H9 (cell line): ENCODE data around the gene TSPAN9. TPM values are rescaled to one million over a fixed set of nuclear protein-coding genes. Genes with fewer than 3 reads are reported as not detected.

Experiments used
- DNase-seq: peaks from one replicate; pipeline ENCODE4 v3.0.0-alpha.2; 2017
- H2AFZ ChIP-seq: one replicate; pipeline ENCODE4 v1.6.1; 2013; ENCODE audit warnings: mild to moderate bottlenecking, low read length, control low read depth, moderate library complexity
- H2AK5ac ChIP-seq: 2 replicates; pipeline ENCODE4 v1.6.1; 2013; ENCODE audit warnings: low read length, control low read depth, mixed read lengths; ENCODE audit not compliant: insufficient read length
- H2BK120ac ChIP-seq: one replicate; pipeline ENCODE4 v1.6.1; 2013; ENCODE audit warnings: low read depth, mild to moderate bottlenecking, low read length, control low read depth, inconsistent platforms; ENCODE audit not compliant: poor library complexity, severe bottlenecking
- H2BK12ac ChIP-seq: 2 replicates; pipeline ENCODE4 v1.6.1; 2013; ENCODE audit warnings: low read length, control low read depth, mixed read lengths, low read depth; ENCODE audit not compliant: insufficient read length
- H2BK15ac ChIP-seq: 2 replicates; pipeline ENCODE4 v1.6.1; 2013; ENCODE audit warnings: low read depth, low read length, control low read depth
- H2BK20ac ChIP-seq: one replicate; pipeline ENCODE4 v1.6.1; 2013; ENCODE audit warnings: low read depth, mild to moderate bottlenecking, low read length, control low read depth, inconsistent platforms; ENCODE audit not compliant: poor library complexity, severe bottlenecking
- H2BK5ac ChIP-seq: 2 replicates; pipeline ENCODE4 v1.6.1; 2013; ENCODE audit warnings: low read length, control low read depth, mixed read lengths; ENCODE audit not compliant: insufficient read length
- H3K14ac ChIP-seq: 2 replicates; pipeline ENCODE4 v1.6.1; 2013; ENCODE audit warnings: low read length, control low read depth; ENCODE audit not compliant: insufficient read depth
- H3K18ac ChIP-seq: 2 replicates; pipeline ENCODE4 v1.6.1; 2013; ENCODE audit warnings: low read depth, mild to moderate bottlenecking, mixed read lengths, low read length, control low read depth; ENCODE audit not compliant: insufficient read length
- H3K23ac ChIP-seq: 2 replicates; pipeline ENCODE4 v1.6.1; 2013; ENCODE audit warnings: low read length, control low read depth, mixed read lengths, low read depth; ENCODE audit not compliant: insufficient read length
- H3K23me2 ChIP-seq: 2 replicates; pipeline ENCODE4 v1.6.1; 2013; ENCODE audit warnings: low read depth, mild to moderate bottlenecking, mixed read lengths, low read length, control low read depth; ENCODE audit not compliant: insufficient read length, poor library complexity, severe bottlenecking
- H3K27ac ChIP-seq: 2 replicates; pipeline ENCODE4 v1.5.1; 2013; ENCODE audit warnings: low read length, control low read depth, mixed read lengths, low read depth; ENCODE audit not compliant: insufficient read length
- H3K27me3 ChIP-seq: 2 replicates; pipeline ENCODE4 v1.6.1; 2013; ENCODE audit warnings: low read length, control low read depth, inconsistent platforms; ENCODE audit not compliant: insufficient read depth
- H3K4ac ChIP-seq: 2 replicates; pipeline ENCODE4 v1.6.1; 2013; ENCODE audit warnings: low read depth, mild to moderate bottlenecking, control low read depth, inconsistent platforms, low read length, moderate library complexity
- H3K4me1 ChIP-seq: 2 replicates; pipeline ENCODE4 v1.6.1; 2013; ENCODE audit warnings: low read length, control low read depth, inconsistent platforms; ENCODE audit not compliant: insufficient read depth
- H3K4me2 ChIP-seq: 2 replicates; pipeline ENCODE4 v1.6.1; 2013; ENCODE audit warnings: low read length, control low read depth, mixed read lengths; ENCODE audit not compliant: insufficient read length, insufficient read depth
- H3K56ac ChIP-seq: 2 replicates; pipeline ENCODE4 v1.6.1; 2013; ENCODE audit warnings: low read depth, mild to moderate bottlenecking, mixed read lengths, low read length, control low read depth; ENCODE audit not compliant: insufficient read length
- H3K79me1 ChIP-seq: 2 replicates; pipeline ENCODE4 v1.6.1; 2013; ENCODE audit warnings: low read depth, mild to moderate bottlenecking, moderate library complexity, low read length, control low read depth, inconsistent platforms; ENCODE audit not compliant: insufficient read depth, poor library complexity, severe bottlenecking
- H3K79me2 ChIP-seq: 2 replicates; pipeline ENCODE4 v1.6.1; 2013; ENCODE audit warnings: low read length, control low read depth, inconsistent platforms; ENCODE audit not compliant: insufficient read depth
- H3K9ac ChIP-seq: 2 replicates; pipeline ENCODE4 v1.6.1; 2013; ENCODE audit warnings: low read length, control low read depth, mixed read lengths; ENCODE audit not compliant: insufficient read length; ENCODE audit errors: extremely low read depth
- H3K9me3 ChIP-seq: one replicate; pipeline ENCODE4 v1.6.1; 2013; ENCODE audit warnings: low read depth, low read length, inconsistent platforms; ENCODE audit not compliant: control insufficient read depth
- H3T11ph ChIP-seq: one replicate; pipeline ENCODE4 v1.6.1; 2013; ENCODE audit warnings: mild to moderate bottlenecking, low read length, control low read depth, inconsistent platforms
- H4K20me1 ChIP-seq: one replicate; pipeline ENCODE4 v1.6.1; 2013; ENCODE audit not compliant: control insufficient read depth, insufficient read length, insufficient read depth
- H4K5ac ChIP-seq: 2 replicates; pipeline ENCODE4 v1.6.1; 2013; ENCODE audit warnings: low read depth, mild to moderate bottlenecking, mixed read lengths, low read length, control low read depth; ENCODE audit not compliant: insufficient read length
- H4K8ac ChIP-seq: replicated peaks from 2 replicates; pipeline ENCODE4 v1.6.1; 2013; ENCODE audit warnings: low read length, control low read depth, mixed read lengths, low read depth; ENCODE audit not compliant: insufficient read length
- H4K91ac ChIP-seq: 2 replicates; pipeline ENCODE4 v1.6.1; 2013; ENCODE audit warnings: low read depth, mild to moderate bottlenecking, moderate library complexity, mixed read lengths, low read length, control low read depth; ENCODE audit not compliant: insufficient read length
- H3K27ac Mint-ChIP-seq, 3 experiments: 2 replicates in 2 of 3; 3 replicates in 1 of 3; pipeline ENCODE4 v1.8.0; 2020 to 2021; ENCODE audit warnings: mixed read lengths in 3 of 3, mild to moderate bottlenecking in 1 of 3, moderate library complexity in 1 of 3
- H3K27me3 Mint-ChIP-seq: 2 replicates; pipeline ENCODE4 v1.8.0; 2021; ENCODE audit warnings: low read depth, mild to moderate bottlenecking, moderate library complexity, mixed read lengths
- H3K36me3 Mint-ChIP-seq, 3 experiments: 2 replicates in 2 of 3; 3 replicates in 1 of 3; pipeline ENCODE4 v1.8.0; 2020 to 2021; ENCODE audit warnings: low read depth in 3 of 3, mixed read lengths in 3 of 3; ENCODE audit not compliant: insufficient read depth in 1 of 3
- H3K4me1 Mint-ChIP-seq, 2 experiments: 2 replicates each; pipeline ENCODE4 v1.8.0; 2020; ENCODE audit warnings: mixed read lengths in 2 of 2
- H3K4me3 Mint-ChIP-seq, 2 experiments: 2 replicates in 1 of 2; 3 replicates in 1 of 2; pipeline ENCODE4 v1.8.0; 2020 to 2021; ENCODE audit warnings: mild to moderate bottlenecking in 2 of 2, mixed read lengths in 2 of 2, moderate library complexity in 1 of 2
- H3K9me3 Mint-ChIP-seq, 2 experiments: 2 replicates in 1 of 2; 3 replicates in 1 of 2; pipeline ENCODE4 v1.8.0; 2020; ENCODE audit warnings: mild to moderate bottlenecking in 2 of 2, mixed read lengths in 2 of 2, moderate library complexity in 1 of 2
- CTCF ChIP-seq: fragments of 200-600 bp; sonication (generic); conservative IDR thresholded peaks from 3 replicates; pipeline ENCODE4 v1.8.0; 2021; ENCODE audit warnings: antibody characterized with exemption, mild to moderate bottlenecking
- WGBS: extraction: QIAGEN DNeasy Blood & Tissue Kit; methylation state at CpG from one replicate; pipeline ENCODE4 v1.1.7; 2013; ENCODE audit warnings: missing lambda C conversion rate, low lambda C conversion rate, mixed read lengths; ENCODE audit not compliant: insufficient read length; ENCODE audit errors: extremely low coverage; 5-methylcytosine and 5-hydroxymethylcytosine counted together
- total RNA-seq: library from RNA; stranded (reverse); gene quantifications from 2 replicates; pipeline ENCODE4 v1.2.1, GENCODE V29; 2021

The TSPAN9 gene
- total RNA-seq, 1 experiment from 2014 or later: 19.0 TPM

- Histone ChIP-seq H2AK5ac (no peak overlapping the region), H3K23ac (no peak overlapping the region), H2AFZ (no peak overlapping the region), H3K9ac (no peak overlapping the region), H2BK5ac (no peak overlapping the region), H3K27ac (no peak overlapping the region), H4K8ac (no peak overlapping the region), H4K5ac (no peak overlapping the region), H3K79me1 (no peaks in the 10 kb centered on the region), H3K23me2 (no peaks in the 10 kb centered on the region), H3K27me3 (no peaks in the 10 kb centered on the region), H3K14ac (no peak overlapping the region), H2BK120ac (no peak overlapping the region), H2BK20ac (no peak overlapping the region), H3K4me2 (no peak overlapping the region), H3K56ac (no peak overlapping the region), H3K4ac (no peak overlapping the region), H2BK15ac (no peak overlapping the region), H3K4me1 (no peaks in the 10 kb centered on the region), H3K18ac (no peak overlapping the region), H3T11ph (no peak overlapping the region), H3K79me2 (no peaks in the 10 kb centered on the region), H4K20me1 (no peaks in the 10 kb centered on the region), H2BK12ac (no peak overlapping the region), H4K91ac (no peak overlapping the region), H3K9me3 (no peaks in the 10 kb centered on the region)
- no peak overlapping the region for H3K4me3 Mint-ChIP-seq
- no CpG with 5 or more reads among the region's 12 CpGs for WGBS
- no peak for TF ChIP-seq CTCF
- no peaks in the 10 kb centered on the region for H3K36me3 Mint-ChIP-seq
- H3K27me3 Mint-ChIP-seq: peaks cover 16% of the 10 kb centered on the region
- peaks cover 8 to 14% of the 10 kb centered on the region in 2 experiments for H3K4me1 Mint-ChIP-seq
- no peak overlapping the region; a peak in 2 of 7 replicates for H3K27ac Mint-ChIP-seq
- no peak for DNase-seq
- H3K9me3 Mint-ChIP-seq: peaks cover 0 to 2% of the 10 kb centered on the region in 2 experiments; a peak in 3 of 5 replicates
These were observed 22.0 kb upstream of the TSPAN9 start for GRCh38 chr12:3055026-3055703.
